Measurements from ENCODE around the gene ATP6V0D1.

The ATP6V0D1 gene

GRCh38 chr16:67413978-67414911, 66.7 kb downstream of the ATP6V0D1 start:
- in situ Hi-C loops (cut with HindIII; ENCODE audit: low sequenced_read_pairs), result no loop called here

DNA sequence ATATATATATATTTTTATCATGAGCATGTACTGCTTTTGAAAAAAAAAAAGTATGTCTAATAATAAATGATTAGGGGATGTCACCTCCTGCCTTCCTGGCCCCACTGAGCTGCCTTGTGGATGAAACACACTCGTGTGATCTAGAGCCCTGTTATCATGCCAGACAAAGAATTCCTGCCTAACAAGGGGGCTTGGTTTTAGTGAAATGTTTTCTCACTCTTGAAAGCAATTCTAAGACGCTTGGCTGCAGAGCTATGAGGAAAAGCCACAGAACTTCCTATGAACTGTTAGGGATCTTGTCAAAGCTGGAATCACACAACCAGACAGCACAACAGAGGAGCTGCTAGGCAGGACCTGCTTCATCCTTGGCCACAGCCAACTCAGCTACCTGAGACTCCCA, 68.7 kb downstream of the ATP6V0D1 start:
- in situ Hi-C loops (cut with HindIII; ENCODE audit: low sequenced_read_pairs), result no loop called here

GRCh38 chr16:67411339-67411738, 69.6 kb downstream of the ATP6V0D1 start:
- in situ Hi-C loops (cut with HindIII; ENCODE audit: low sequenced_read_pairs), result no loop called here

DNA sequence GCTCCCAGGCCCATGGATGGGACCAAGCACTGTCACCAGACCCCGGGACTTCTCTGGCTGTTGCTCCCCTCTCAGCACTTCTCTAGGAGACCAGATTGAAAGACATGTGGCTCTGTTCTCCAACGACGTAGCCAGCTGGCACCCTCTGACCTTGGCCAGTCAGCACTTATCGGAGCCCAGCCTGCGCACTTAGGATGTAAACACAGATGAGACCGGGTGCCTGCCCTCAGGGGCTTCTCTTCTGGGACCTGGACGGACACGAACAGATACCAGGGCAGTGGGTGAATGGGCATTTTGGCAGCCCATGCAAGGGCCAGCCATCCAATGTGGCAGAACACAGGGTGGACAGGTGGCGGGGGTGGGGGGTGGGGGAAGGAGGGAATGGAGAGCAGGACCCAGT, 71.3 kb downstream of the ATP6V0D1 start:
- in situ Hi-C loops (cut with HindIII; ENCODE audit: low sequenced_read_pairs), result no loop called here

- in situ Hi-C loops (cut with HindIII; ENCODE audit: low sequenced_read_pairs), result no loop called here
Observed at GRCh38 chr16:67407788-67408452, 73.0 kb downstream of the ATP6V0D1 start.

DNA sequence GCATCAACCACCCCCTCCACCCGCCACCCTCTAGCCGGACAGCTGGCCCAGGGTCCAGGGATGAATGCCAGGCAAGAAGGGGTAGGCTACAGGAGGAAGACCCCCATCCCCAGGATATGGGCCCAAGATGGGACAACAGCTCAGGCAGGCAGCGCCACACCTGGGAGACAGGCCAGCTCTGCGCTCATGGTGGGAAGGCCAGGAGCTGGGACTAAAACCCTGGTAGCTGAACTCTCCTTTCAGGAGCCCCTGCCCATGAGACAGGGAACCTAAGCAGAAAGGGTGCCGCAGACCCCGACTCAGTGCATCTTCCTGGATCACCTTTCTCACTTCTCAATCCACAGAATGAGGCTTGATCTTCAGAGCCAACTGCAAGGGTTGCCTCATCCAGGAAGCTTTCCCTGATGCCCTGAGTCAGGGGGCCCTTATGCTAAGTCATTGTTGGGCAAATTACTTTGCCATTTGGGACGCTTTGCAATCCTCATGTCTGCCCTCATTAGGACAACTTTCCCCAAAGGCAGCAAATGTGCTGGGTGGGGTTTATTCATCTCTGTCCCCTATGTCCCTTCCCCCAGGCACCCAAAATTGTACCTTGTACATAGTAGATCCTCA, 73.7 kb downstream of the ATP6V0D1 start:
- in situ Hi-C loops (cut with HindIII; ENCODE audit: low sequenced_read_pairs), result no loop called here

DNA sequence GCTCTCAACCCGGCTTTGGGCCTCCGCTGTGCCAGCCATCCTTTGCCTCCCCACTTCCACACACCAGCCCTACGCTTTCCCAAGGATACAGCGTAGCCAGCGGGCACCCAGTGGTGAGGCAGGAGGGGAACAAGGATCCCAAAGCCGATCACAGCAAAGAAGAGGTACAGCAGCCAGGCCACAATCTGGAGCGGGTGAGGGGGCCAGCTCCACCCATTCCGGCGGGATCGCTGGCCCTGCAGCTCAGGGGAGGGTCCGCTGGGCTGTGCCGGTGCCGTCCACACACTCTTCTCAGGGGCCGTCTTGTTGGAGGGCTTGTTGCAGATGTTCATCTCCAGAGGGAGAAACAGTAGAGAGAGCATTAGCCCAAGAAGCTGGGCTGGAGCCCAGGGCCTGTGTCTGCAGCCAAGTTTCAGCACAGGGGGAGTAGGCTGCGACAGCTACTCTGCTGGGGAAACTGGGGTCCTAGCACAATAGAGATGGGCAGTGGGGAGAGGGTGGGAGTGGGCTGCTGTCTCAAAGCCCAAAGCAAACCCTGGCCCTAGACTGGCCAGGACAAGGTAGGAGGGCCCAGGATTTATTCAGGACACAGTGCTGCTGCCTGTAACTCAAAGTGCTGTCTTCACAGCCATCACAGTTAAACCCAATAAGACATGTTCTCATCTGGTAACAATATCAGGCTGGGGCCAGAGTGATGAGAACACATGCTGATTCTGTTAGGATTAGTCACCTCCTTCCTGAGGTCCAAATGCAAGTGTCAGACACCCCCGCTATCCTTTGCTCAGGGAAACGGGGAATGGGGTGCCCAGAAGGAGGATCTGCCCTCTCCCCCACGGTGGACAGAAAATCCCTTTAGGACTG, 74.6 kb downstream of the ATP6V0D1 start:
- in situ Hi-C loops (cut with HindIII; ENCODE audit: low sequenced_read_pairs), result no loop called here

GRCh38 chr16:67405336-67405735, 75.6 kb downstream of the ATP6V0D1 start:
- in situ Hi-C loops (cut with HindIII; ENCODE audit: low sequenced_read_pairs), result no loop called here

GRCh38 chr16:67404740-67405226, 76.2 kb downstream of the ATP6V0D1 start:
- in situ Hi-C loops (cut with HindIII; ENCODE audit: low sequenced_read_pairs), result no loop called here

DNA sequence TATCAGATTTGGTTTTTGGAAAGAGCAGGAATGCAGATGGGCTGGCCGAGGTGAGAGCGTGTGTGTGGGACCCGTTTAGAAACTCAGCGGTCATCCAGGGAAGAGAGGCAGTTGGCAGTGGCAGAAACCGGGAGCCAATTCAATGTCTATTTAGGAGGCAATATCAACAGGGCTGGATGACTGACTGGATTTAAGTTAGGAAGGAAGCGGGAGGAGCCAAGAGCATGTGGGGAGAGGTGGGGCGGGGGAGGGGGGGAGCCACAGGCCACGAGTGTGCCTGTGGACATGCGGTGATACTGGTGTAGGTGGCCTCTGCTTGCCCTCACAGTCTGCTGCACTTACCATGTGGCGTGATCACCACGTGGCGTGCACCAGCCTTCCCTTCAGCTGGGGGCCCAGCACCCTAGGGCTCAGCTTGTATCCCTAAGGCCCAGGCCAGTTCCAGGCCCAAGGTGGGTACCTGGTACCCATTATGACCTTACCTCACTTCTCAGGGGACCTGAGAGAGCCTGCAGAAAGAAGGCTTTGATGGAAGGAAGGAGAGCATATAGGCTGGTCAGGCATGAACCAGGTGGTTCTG, 76.9 kb downstream of the ATP6V0D1 start:
- in situ Hi-C loops (cut with HindIII; ENCODE audit: low sequenced_read_pairs), result no loop called here

DNA sequence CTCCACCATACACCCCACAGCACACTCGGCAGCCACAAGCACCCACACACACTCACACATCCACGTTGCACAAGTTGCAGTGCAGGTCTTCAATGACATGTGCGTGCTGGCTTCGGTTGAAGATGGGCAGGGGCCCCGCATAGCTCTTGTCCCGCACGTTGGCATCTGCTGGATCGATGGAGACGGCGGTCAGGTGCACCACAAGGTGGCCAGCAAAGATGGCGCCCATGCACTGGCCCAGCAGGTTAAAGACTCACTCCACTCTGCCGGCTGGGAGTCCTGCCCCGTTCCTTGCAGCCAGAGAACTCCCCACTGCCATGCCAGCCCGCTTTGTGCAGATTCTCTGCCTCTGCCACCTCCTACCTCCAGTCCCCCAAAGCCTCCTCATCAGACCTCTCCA, 80.1 kb downstream of the ATP6V0D1 start:
- in situ Hi-C loops (cut with HindIII; ENCODE audit: low sequenced_read_pairs), result no loop called here

DNA sequence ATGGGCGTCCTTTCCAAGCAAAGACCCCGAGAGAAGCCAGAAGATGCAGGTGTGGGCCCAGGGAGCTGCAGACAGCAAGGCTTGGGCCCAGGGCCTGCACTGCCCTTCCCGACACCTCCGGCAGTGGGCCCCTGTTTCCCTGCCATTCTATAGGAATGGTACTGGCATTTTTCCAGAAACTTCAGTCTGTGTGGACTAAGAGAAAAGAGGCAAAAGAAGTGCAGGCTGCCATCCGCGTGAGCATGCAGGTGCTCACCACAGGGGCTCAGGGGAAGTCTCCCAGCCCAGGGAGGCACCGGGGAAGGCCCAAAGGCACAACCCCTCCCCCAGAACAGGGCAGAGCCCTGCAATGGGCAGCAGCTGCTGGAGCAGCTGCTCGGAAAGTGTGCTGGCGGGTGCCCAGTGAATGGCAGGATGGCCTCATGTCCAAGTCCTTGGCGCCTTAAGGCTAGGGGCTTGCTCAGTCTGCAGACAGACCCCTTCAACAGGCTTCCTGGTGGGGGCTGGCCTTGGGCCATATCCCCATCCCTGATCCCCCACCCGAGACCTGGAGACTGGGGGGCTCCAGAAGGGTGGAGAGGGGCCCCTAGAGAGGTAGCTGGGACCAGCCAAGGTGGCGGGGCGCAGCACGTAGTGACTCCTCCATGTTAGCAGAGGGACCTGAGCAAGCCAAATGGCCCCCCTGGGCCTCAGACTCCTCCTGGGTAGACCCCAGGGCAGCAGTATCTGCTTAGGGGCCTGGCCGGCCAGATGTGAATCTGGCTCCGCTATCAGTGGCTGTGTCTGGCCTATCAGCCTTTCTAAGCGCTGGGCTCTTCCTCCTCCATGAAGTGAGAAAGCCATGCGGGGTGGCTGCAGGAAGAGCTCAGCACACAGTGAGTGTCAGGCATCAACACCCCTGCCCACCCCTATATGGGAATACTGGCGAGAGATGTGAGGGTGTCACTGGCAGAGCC, 80.9 kb downstream of the ATP6V0D1 start:
- in situ Hi-C loops (cut with HindIII; ENCODE audit: low sequenced_read_pairs), result no loop called here

DNA sequence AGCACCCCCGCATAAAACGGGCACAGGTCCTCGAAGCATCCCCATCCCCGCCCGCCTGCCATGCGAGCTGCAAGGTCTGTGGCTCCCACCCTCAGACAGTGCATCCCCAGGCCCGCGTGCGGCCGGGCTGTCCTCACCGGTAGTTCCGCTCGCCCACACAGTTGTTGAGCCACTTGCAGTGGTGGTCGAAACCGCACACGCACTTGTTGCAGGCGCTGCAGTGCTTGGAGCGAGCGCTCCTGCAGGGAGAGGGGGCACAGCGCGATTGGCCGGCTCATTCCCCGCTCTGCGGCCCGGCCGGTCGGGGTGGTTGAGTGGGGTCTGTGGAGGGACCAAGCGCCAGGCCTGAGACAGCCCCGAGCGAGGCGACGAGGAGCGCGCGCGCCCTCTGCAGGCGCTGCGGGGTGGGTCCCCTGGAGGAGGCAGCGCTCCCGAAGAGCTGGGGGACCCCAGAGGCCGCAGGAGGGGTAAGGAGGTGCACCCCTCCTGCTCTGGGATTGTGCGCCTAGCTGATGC, 81.7 kb downstream of the ATP6V0D1 start:
- in situ Hi-C loops (cut with HindIII; ENCODE audit: low sequenced_read_pairs), result no loop called here

- in situ Hi-C loops (cut with HindIII; ENCODE audit: low sequenced_read_pairs), result no loop called here
Observed at GRCh38 chr16:67398546-67399217, 82.3 kb downstream of the ATP6V0D1 start.

- in situ Hi-C loops (cut with HindIII; ENCODE audit: low sequenced_read_pairs), result no loop called here
Observed at GRCh38 chr16:67397812-67398545, 83.0 kb downstream of the ATP6V0D1 start.

DNA sequence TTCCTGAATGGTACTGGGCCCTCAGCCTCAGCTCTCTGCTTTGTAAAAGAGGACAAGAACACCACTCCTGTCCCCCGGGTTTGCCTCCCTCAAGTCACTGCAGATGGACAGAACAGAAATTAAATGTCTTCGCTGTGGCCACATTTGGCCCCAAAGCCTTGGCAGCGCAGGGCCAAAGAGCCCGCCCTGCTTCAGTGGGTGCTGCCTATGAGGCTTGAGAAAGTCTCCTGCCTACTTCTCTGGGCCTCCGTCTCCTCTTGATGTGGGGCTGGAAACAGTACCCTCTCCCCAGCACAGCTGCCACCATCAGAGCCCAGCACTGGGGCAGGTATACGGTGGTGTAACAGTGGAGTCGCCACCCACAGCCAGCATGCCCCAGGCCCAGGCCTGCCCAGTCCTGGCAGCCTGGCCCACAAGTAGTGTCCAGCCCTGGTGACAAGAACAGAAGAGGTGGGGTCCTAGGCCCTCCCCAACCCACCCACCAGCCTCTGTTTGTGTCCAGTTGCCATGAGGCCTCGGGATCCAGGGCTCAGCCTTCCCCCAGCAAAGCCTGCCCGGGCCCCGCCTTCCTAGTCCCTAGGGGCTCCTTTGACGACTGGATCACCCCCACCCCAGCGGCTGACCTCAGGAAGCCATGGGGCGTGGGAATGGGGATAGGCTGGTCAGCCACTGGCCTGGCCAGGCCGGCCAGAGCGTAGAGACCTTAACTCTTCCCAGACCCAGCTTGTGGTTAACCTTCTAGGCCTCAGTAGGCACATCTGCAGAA, 83.7 kb downstream of the ATP6V0D1 start:
- in situ Hi-C loops (cut with HindIII; ENCODE audit: low sequenced_read_pairs), result no loop called here
